HG03469 (cell line): ENCODE measurements around the gene PRKAA1.
A peak's percentile ranks its signal among the peaks of the same experiment; 100 is the strongest.

Source experiments
- ATAC-seq: cut with Tn5 transposase; IDR thresholded peaks from one replicate; pipeline ENCODE4 v1.9.1; 2021; ENCODE audit warnings: mild to moderate bottlenecking, moderate library complexity, moderate number of reproducible peaks; ENCODE audit not compliant: unreplicated experiment

Gene PRKAA1

GRCh38 chr5:40798012-40798800 lies at the start of gene PRKAA1:
TSS of gene PRKAA1 (minus strand) at chr5:40798374. CDS start at chr5:40798189, 185 bp downstream.
- peak; percentile 92 for ATAC-seq

GRCh38 chr5:40847525-40847924 lies 49.4 kb upstream of the PRKAA1 start:
- no peak for ATAC-seq

DNA sequence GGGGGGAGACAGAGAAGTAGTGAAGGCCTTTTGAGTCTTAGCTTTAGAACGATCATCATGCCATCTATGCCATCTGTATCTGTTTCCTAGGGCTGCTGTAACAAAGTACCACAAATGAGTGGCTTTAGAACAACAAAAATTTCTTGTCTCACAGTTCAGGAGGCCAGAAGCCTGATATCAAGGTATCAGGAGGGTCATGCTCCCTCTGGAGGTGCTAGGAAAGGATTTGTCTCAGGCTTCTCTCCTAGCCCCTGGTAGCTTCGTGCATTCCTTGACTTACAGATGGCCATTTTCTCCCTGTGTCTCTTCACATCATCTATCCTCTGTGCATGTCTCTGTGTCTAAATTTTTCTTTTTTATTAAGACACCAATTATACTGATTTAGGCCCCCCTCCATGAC lies 48.2 kb upstream of the PRKAA1 start:
- ATAC-seq = no peak

- ATAC-seq = no peak
These were observed 46.4 kb upstream of the PRKAA1 start for GRCh38 chr5:40844565-40844964.

DNA sequence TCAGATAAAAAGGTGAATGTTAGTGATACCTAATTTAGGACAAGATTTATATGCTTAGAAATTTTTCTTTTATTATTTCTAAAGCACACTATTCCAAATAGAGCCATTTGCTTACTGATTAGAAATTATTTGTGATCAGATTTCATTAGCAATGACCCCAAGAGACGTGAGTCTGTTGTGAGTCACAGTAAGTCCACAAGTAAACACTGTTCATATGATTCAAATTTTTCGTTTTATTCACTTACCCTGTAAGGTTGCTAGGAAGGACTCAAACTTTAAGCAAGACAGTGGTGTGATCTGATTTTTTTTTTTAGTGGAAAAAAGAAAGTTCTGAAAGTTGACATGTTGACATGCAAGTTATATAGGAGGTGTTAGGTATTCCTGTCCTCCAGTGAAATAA lies 44.2 kb upstream of the PRKAA1 start:
- ATAC-seq = no peak

DNA sequence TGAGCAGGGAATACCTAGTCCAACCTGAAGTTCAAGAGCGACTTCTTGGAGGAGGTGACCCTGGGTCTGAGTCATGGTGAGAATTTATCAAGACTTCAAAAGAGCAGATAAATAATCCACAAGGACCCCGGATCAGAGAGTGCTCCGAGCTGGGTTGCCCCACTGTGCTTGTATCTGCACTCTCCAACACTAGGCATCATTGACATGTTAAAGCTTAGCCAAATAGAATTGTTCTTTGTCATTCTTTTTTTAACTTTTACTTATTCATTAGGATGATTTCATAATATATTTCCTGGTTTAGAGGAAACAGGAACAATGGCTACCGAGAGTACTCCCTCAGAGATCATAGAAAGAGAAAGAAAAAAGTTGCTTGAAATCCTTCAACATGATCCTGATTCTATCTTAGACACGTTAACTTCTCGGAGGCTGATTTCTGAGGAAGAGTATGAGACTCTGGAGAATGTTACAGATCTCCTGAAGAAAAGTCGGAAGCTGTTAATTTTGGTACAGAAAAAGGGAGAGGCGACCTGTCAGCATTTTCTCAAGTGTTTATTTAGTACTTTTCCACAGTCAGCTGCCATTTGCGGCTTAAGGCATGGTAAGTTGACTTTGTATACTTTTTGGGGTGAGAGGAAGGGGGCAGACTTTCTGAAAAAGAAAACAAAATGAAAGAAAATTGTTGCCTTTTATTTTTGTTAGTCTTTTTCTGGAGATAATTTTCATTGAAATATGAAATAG lies 43.1 kb upstream of the PRKAA1 start, which contains the start of gene CARD6:
Gene CARD6, plus strand, starts transcription at position 300 of the 738 bp plus-strand sequence. Its CDS starts 16 bp downstream, at position 316.
- ATAC-seq = no peak

GRCh38 chr5:40838086-40838485 lies 39.9 kb upstream of the PRKAA1 start:
- no peak for ATAC-seq

GRCh38 chr5:40834849-40835787 lies 36.9 kb upstream of the PRKAA1 start, which contains the start of gene RPL37:
TSS of gene RPL37 (minus strand) at chr5:40835222. CDS start at chr5:40835185, 37 bp downstream.
- peak; percentile 97 for ATAC-seq

GRCh38 chr5:40834391-40834848 lies 36.2 kb upstream of the PRKAA1 start:
- ATAC-seq = no peak

DNA sequence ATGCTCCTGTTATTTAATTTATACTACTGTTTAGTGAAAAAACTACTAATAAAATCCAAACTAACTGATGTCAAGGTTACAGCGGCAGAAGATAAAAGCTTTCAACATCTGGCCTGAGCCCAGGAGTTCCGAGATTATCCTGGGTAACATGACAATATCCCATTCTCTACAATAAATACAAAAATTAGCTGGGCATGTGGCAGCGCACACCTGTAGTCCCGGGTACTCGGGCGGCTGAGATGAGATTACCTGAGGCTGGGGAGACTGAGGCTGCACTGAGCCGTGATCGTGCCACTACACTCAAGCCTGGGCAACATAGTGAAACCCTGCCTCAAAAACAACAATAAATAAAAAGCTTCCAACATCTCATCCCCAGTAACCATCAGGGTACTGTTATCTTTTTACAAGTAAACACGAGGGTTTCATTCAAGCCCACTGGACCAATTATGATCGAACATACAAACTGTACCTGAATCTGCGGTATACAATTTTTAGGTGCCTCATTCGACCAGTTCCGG lies 35.6 kb upstream of the PRKAA1 start:
- no peak for ATAC-seq

GRCh38 chr5:40832345-40832744 lies 34.2 kb upstream of the PRKAA1 start:
- ATAC-seq = no peak

DNA sequence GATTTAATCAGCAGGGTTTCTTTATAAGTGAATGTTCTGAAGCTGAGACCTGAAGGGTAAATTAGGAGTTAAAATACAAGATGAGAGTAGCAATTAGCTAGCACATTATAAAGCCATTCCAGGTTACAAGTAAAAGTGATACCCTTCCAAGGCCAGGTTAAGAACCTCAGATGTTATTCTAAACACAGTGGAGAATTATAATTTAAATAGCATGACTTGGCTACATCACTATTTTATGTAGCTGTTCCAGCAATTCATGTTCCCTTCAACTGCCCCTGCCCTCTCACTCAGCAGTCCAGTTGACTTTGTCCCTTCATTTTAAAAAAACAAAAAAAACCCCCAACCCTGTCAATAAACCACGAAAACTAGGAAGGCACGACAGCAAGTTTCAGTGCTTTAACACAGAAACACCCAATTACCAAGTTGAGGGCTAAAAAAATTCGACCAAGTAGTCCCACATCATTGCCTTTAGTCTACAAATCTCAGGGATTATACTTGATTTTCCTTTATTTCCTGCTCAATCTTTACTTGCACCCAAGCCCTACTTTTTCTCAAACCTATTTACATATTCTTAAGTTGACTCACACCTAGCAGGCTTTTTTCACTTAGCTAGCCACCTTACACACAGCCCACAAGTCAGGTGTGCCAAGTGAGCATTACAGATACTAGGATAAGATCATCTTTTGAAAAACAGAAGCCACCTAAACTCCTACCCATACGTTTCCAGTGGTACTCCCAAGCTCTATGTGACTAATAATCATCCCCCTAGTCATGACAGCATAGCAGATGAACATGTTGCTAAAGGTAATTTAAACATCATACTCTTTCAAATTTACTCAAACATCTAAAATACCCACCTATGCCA lies 33.4 kb upstream of the PRKAA1 start:
- no peak for ATAC-seq

GRCh38 chr5:40829748-40830533 lies 31.8 kb upstream of the PRKAA1 start:
- ATAC-seq = no peak

DNA sequence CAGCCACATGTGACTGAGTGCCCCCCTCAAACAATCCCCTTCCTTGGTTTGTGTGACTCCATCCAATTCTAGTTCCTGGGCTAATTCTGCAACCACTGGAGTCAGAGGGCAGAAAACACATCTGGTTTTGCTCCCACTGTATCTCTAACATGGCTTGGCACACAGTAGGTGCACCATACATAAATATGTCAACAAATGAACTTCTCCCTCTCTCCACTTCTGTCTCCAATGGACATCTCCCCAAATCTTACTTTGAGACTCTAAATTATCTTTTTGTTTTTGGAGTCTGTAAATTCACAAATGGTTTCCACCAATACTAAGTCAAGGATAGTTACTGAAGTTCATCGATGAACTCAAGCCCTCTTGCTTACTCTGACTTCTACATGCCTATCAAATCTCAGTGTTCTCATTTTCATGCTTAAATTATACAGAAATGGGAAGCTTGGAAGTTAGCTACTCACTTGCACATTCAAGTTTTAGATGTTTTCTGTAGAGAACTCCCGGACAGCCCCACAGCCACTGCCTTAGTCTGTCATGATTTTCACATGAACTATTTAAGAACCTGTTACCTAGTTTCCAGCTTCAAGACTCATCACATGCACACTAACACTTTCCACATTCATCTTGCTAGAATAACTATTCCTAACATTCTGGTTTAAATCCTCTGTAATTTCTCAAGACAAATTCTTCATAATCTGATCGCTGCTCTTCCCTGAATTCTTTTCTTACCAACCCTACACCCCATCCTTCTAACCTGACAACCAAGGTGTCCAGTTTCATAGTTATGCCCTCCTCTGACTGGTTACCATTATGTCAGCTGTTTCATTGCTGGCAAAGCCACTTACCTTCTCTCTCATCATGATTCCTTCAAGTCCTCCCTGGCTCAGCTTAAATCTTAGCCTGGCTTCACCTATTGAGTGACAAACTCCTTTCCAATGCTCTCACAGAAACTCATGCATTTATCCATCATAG lies 30.8 kb upstream of the PRKAA1 start:
- ATAC-seq = no peak

DNA sequence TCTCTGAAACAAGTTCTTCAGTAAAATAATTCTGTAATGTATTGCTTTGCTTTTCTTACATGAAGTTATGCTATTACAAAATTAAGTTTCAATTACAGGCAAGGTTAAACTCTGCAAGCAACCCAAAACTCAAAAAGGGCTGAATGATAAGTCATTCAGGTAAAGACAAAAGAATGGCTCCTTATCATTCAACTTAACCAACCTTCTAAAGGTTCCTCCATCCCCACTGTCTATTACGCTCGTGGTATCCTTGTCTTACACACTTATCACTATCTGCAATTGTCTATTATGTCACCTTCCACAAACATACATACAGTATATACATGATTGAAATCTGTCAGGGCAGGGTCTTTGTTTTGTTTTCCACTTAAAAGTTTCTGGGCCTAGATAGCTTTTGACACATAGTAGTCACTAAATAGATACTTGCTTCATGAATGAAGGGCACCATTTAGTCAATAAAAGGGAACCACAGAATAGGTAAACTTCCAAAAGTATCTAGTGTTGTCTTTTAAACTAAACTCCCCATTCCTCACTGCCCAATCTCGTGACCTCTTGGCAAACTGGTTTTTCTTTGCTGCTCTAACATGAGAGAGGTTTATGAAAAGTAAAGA lies 30.0 kb upstream of the PRKAA1 start:
- ATAC-seq = no peak

GRCh38 chr5:40827188-40827977 lies 29.2 kb upstream of the PRKAA1 start:
- ATAC-seq = no peak
